HEK293 (cell line): ENCODE measurements around the gene CACNA1D.

Experiments used
- CTCF ChIP-seq: fragments of 450-650 bp; formaldehyde crosslinking; IDR thresholded peaks from 2 replicates; pipeline ENCODE4 v1.5.1; 2016; ENCODE audit warnings: missing biosample characterization, missing genetic modification characterization
- MEIS1 ChIP-seq: sonication (generic); formaldehyde crosslinking; IDR thresholded peaks from 2 replicates; pipeline ENCODE4 v1.8.1; 2022; ENCODE audit warnings: missing genetic modification reagents, mild to moderate bottlenecking, borderline replicate concordance
- PRDM4 ChIP-seq: fragments of 450-650 bp; formaldehyde crosslinking; IDR thresholded peaks from 2 replicates; pipeline ENCODE4 v1.5.1; 2017; ENCODE audit warnings: missing biosample characterization, missing genetic modification characterization
- SETDB1 ChIP-seq: IDR thresholded peaks from one replicate; pipeline ENCODE4 v1.6.1; 2017; ENCODE audit warnings: mild to moderate bottlenecking, low read length, moderate library complexity, mixed read lengths; ENCODE audit not compliant: insufficient read length
- TSHZ1 ChIP-seq: fragments of 450-650 bp; formaldehyde crosslinking; IDR thresholded peaks from 2 replicates; pipeline ENCODE4 v1.5.1; 2016; ENCODE audit warnings: missing biosample characterization, missing genetic modification characterization, borderline replicate concordance
- YY1 ChIP-seq: fragments of 450-650 bp; formaldehyde crosslinking; IDR thresholded peaks from 2 replicates; pipeline ENCODE4 v1.5.1; 2018; ENCODE audit warnings: missing biosample characterization, missing genetic modification characterization
- ZBTB7A ChIP-seq: fragments of 450-650 bp; formaldehyde crosslinking; IDR thresholded peaks from 2 replicates; pipeline ENCODE4 v1.5.1; 2016; ENCODE audit warnings: low read depth, missing biosample characterization, missing genetic modification characterization
- ZNF133 ChIP-seq: fragments of 450-650 bp; formaldehyde crosslinking; IDR thresholded peaks from 2 replicates; pipeline ENCODE4 v1.5.1; 2016; ENCODE audit warnings: missing biosample characterization, missing genetic modification characterization
- ZNF24 ChIP-seq: fragments of 450-650 bp; formaldehyde crosslinking; IDR thresholded peaks from 2 replicates; pipeline ENCODE4 v1.5.1; 2016; ENCODE audit warnings: missing biosample characterization, missing genetic modification characterization
- ZNF335 ChIP-seq: fragments of 450-650 bp; formaldehyde crosslinking; conservative IDR thresholded peaks from 2 replicates; pipeline ENCODE4 v1.5.1; 2016; ENCODE audit warnings: missing biosample characterization, missing genetic modification characterization
- ZNF398 ChIP-seq: fragments of 450-650 bp; formaldehyde crosslinking; IDR thresholded peaks from 2 replicates; pipeline ENCODE4 v1.5.1; 2017; ENCODE audit warnings: missing biosample characterization, missing genetic modification characterization
- ZNF621 ChIP-seq: fragments of 450-650 bp; formaldehyde crosslinking; IDR thresholded peaks from 2 replicates; pipeline ENCODE4 v1.5.1; 2017; ENCODE audit warnings: missing biosample characterization, missing genetic modification characterization
- ZNF792 ChIP-seq: fragments of 450-650 bp; formaldehyde crosslinking; IDR thresholded peaks from 2 replicates; pipeline ENCODE4 v1.5.1; 2016; ENCODE audit warnings: missing biosample characterization, missing genetic modification characterization

- TF ChIP-seq PRDM4 (no peak), ZNF621 (tag by site-specific recombination) (no peak), ZNF792 (no peak), CTCF (no peak), ZBTB7A (tag by site-specific recombination) (no peak), SETDB1 (no peak), ZNF335 (tag by site-specific recombination) (no peak), ZNF398 (tag by site-specific recombination) (no peak), TSHZ1 (tag by site-specific recombination) (no peak), MEIS1 (no peak), ZNF24 (no peak), YY1 (no peak), ZNF133 (tag by site-specific recombination) (no peak)
Observed at GRCh38 chr3:53547327-53547726, 52.9 kb downstream of the CACNA1D start.
